Measurements from ENCODE around the gene HP1BP3. TPM values are rescaled to one million over a fixed set of nuclear protein-coding genes. Genes with fewer than 3 reads are reported as not detected.

HP1BP3 gene
- total RNA-seq, 2 donors from 2014 or later, result 156 to 252 TPM

DNA sequence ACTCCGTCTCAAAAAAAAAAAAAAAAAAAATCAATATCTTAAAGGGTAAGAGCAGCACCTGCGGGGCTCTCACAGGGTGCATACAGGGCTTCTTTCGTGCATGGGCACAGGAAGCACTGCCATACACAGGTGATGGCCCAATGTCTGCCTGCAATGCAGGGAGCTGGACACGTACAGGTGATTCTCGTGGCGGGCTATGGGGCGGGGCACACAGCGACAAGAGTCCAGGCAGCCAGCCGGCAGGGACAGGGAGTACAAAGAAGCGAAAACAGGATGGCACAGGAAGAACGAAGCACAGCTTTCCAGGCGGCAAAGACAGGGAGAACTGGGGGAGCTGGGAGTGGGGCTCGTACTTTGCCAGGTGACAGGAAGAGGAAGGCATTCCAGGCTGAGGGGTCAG lies 70.9 kb downstream of the HP1BP3 start:
- DNase-seq (ENCODE audit: low spot score), result no peak
- Histone ChIP-seq H3K4me3 (no peak overlapping the region), H3K4me1 (replicated peaks) (no peaks in the 10 kb centered on the region), H3K27ac (no peak overlapping the region), H3K36me3 (no peaks in the 10 kb centered on the region), H3K27me3 (replicated peaks; ENCODE audit: insufficient read depth) (no peaks in the 10 kb centered on the region), H3K9me3 (no peaks in the 10 kb centered on the region)
- TF ChIP-seq CTCF (IDR thresholded peaks at IDR 0.05) (no peak), POLR2AphosphoS5 (IDR thresholded peaks at IDR 0.05) (no peak), POLR2A (IDR thresholded peaks at IDR 0.05) (no peak)
- WGBS, result 85% methylated on average over 13 of the region's 13 CpGs
- intact Hi-C loops (cut with DNase I), result no loop called here

- Histone ChIP-seq H3K4me1 (replicated peaks) (no peaks in the 10 kb centered on the region), H3K36me3 (no peaks in the 10 kb centered on the region), H3K4me3 (no peak overlapping the region), H3K9me3 (no peaks in the 10 kb centered on the region), H3K27ac (no peak overlapping the region), H3K27me3 (replicated peaks; ENCODE audit: insufficient read depth) (no peaks in the 10 kb centered on the region)
- no peak for DNase-seq (ENCODE audit: low spot score)
- intact Hi-C loops (cut with DNase I), result no loop called here
- no peak for TF ChIP-seq CTCF (IDR thresholded peaks at IDR 0.05)
- no peak for TF ChIP-seq POLR2A (IDR thresholded peaks at IDR 0.05)
- TF ChIP-seq POLR2AphosphoS5 (IDR thresholded peaks at IDR 0.05), result no peak
- WGBS, result 95% methylated on average over 15 of the region's 15 CpGs
Measured at GRCh38 chr1:20715406-20715805, 71.7 kb downstream of the HP1BP3 start.

DNA sequence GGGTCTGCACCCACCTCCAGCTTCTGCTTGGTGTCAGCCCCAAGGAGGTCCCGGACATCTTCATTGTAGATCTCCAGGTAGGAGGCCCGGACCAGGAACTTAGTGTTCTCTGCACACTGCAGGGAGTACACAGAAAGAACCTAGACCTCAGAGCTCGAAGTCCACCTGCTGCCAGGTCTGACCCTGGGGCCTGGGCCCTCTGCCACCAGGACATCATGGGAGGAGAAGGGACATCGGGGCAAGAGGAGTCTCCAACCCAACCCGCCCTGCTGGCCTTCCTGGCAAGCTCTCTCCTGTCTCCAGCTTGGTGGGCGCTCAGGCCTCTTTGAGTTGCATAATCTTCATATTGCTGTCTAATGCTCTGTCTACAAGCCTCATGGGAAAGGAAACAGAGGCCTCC lies 73.7 kb downstream of the HP1BP3 start:
- Histone ChIP-seq H3K27ac (no peak overlapping the region), H3K9me3 (no peaks in the 10 kb centered on the region), H3K4me1 (replicated peaks) (no peaks in the 10 kb centered on the region), H3K36me3 (no peaks in the 10 kb centered on the region), H3K27me3 (replicated peaks; ENCODE audit: insufficient read depth) (no peaks in the 10 kb centered on the region), H3K4me3 (no peak overlapping the region)
- no peak for TF ChIP-seq POLR2AphosphoS5 (IDR thresholded peaks at IDR 0.05)
- DNase-seq (ENCODE audit: low spot score), result no peak
- intact Hi-C loops (cut with DNase I), result no loop called here
- WGBS, result 94% methylated on average over 6 of the region's 6 CpGs

DNA sequence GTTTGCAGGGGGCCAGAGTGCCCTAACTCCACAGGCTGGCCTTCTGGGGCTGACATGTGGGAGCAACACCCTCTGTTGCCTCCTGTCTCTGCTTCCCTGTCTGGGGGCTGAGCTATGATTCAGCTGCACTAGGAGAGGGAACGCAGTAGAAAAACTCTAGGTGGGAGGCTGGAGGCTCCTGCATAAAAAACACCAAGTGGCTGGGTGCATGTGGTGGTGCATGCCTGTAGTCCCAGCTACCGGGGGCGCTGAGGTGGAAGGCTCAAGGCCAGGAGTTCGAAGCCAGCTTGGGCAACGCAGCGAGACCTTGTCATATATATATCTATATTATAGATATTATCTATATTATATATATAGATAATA lies 74.9 kb downstream of the HP1BP3 start:
- Histone ChIP-seq H3K4me1 (replicated peaks) (no peaks in the 10 kb centered on the region), H3K4me3 (no peak overlapping the region), H3K36me3 (no peaks in the 10 kb centered on the region), H3K27ac (no peak overlapping the region), H3K27me3 (replicated peaks; ENCODE audit: insufficient read depth) (no peaks in the 10 kb centered on the region), H3K9me3 (no peaks in the 10 kb centered on the region)
- TF ChIP-seq POLR2AphosphoS5 (IDR thresholded peaks at IDR 0.05) (no peak), CTCF (IDR thresholded peaks at IDR 0.05) (no peak), POLR2A (IDR thresholded peaks at IDR 0.05) (no peak)
- no peak for DNase-seq (ENCODE audit: low spot score)
- intact Hi-C loops (cut with DNase I), result no loop called here
- whole genome bisulfite sequencing, result 92% methylated on average over 6 of the region's 6 CpGs

GRCh38 chr1:20711285-20712214 lies 75.6 kb downstream of the HP1BP3 start:
- Histone ChIP-seq H3K27ac (no peak overlapping the region), H3K9me3 (no peaks in the 10 kb centered on the region), H3K4me3 (no peak overlapping the region), H3K4me1 (replicated peaks) (no peaks in the 10 kb centered on the region), H3K27me3 (replicated peaks; ENCODE audit: insufficient read depth) (no peaks in the 10 kb centered on the region), H3K36me3 (no peaks in the 10 kb centered on the region)
- 83% methylated on average over 28 of the region's 29 CpGs for WGBS
- DNase-seq (ENCODE audit: low spot score), result no peak
- intact Hi-C loops (cut with DNase I), result no loop called here
- TF ChIP-seq POLR2AphosphoS5 (IDR thresholded peaks at IDR 0.05) (no peak), CTCF (IDR thresholded peaks at IDR 0.05) (no peak), POLR2A (IDR thresholded peaks at IDR 0.05) (no peak)
